M059J (cell line): ENCODE measurements around the gene SYCE3. TPM values are rescaled to one million over a fixed set of nuclear protein-coding genes. Genes with fewer than 3 reads are reported as not detected.
"Not testable (repeated sequence)": the region's sequence is repeated elsewhere in the genome, so short reads cannot be mapped to it uniquely, and the experiment has no call there.

Experiments
- DNase-seq: peaks from one replicate; pipeline ENCODE4 v3.0.0-alpha.2; 2012; ENCODE audit warnings: low read depth
- total RNA-seq: library from RNA; depleted of rRNA; stranded (reverse); fragments of >200 nt; shearing (Covaris generic); gene quantifications from 2 replicates; pipeline ENCODE4 v1.2.3, GENCODE V29; 2014

SYCE3 gene
- total RNA-seq, 1 experiment from 2014 or later = not detected

- no peak for DNase-seq
Observed at GRCh38 chr22:50548921-50549790, 13.6 kb downstream of the SYCE3 start.

GRCh38 chr22:50548040-50548920 lies 14.4 kb downstream of the SYCE3 start:
- DNase-seq = no peak

GRCh38 chr22:50547263-50547985 lies 15.3 kb downstream of the SYCE3 start:
- no peak for DNase-seq

DNA sequence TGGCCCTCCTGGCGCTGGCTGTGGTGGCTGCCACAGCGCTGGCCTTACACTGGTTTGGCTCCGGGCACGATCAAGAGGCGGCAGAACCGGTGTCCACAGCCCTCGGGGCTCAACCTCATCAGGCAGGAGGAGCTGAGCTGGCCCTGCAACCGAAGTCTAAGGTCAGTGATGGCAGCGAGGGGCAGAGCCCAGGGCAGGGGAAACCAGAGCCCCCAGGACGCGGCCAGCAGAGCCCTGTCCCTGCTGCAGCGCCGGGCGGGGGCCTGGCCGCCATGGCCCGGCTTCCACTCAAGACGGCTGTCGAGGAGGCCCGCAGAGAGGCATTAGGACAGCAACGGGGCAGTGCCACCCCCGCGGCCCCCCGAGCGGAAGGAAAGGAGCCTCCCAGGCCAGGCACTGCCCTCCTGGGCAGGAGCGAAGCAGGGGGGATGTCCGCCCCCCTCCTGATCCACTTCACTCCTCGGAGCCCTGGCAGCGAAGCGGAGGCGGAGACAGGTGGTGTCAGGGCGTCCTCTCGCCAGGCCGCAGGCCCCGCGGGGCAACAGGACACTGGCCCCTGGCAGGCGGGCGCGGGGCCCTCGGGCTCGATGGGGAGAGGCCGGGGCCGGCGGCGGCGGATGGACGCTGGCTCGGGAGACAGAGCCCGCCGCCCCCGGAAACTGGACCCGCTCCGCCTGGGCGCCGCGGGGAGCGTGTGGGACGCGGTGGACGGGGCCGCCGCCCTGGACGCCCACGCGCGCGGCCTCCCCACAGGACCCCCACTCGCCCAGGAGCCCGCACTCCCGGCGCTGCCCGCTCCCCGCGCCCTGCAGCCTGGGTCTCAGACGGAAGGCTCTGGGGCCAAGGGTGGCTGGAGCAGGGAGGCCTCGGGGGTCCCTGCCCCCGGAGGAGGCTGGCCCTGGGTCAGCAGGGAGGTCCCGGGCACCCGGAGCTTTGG lies 16.1 kb downstream of the SYCE3 start:
- DNase-seq = no peak

- no peak for DNase-seq
Observed at GRCh38 chr22:50545522-50546325, 17.0 kb downstream of the SYCE3 start, which contains the start of gene KLHDC7B. Gene KLHDC7B, plus strand, starts transcription at chr22:50545899. Its CDS starts 345 bp downstream, at chr22:50546244.

DNA sequence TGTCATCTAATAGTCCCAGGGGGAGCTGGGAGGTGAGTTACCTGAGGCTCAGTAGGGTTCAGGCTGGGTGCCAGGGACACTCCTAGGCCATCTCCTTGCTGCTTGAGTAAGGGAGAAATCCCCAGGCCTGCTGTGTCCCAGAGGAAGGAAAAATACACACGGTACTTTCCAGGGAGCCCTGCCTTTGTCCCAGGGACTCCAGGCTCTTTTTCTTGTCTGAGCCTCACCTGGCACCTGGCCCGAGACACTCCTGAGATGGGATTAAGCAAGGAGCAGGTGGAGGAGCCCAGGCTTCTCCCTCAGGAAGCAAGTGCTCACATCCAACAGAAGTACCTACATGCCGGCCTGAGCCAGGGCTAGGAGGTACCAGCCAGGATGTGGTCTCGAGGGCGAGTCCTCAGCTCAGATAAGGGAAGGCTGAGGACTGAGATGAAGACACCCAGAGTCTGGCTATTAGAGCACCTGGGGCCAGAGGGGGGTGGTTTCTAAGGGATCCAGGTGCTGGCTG lies 17.9 kb downstream of the SYCE3 start:
- no peak for DNase-seq

GRCh38 chr22:50544078-50544745 lies 18.5 kb downstream of the SYCE3 start:
- peak; percentile 73 for DNase-seq

DNA sequence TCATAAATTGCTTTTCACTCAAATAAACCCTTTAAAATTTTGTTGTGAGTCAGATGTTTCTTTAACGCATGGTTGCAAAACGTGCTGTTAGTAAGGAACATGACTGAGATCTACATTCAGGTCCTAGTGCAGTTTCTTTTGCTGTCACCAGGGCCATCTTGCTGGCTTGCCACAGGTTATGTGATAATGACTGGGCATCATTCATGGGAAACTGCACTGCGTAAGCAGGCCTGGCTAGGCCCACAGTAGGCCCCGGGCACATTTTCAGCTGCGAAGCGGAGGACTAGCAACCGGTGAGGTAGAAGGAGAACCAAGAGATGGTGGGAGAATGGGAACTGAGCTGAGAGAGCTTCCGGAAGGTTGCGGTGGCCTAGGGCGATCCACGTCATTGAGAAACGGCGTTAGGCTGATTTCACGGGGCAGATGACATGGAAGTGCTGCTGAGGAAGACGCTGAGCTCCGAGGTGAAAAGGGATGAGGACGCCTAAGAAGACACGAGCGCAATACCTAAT lies 20.2 kb downstream of the SYCE3 start:
- peak; percentile 53 for DNase-seq

DNA sequence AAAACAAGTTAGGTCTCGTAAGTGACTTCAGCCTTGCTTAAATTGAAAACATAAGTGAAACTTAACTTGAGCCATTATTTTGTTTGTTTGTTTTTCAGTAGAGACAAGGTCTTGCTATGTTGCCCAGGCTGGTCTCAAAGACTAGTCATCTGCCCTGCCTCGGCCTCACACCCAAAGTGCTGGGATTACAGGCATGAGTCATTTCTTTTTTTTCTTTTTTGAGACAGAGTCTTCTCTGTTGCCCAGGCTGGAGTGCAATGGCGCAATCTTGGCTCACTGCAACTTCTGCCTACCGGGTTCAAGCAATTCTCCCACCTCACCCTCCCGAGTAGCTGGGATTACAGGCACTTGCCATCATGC lies 21.1 kb downstream of the SYCE3 start:
- peak; percentile 93 for DNase-seq

DNA sequence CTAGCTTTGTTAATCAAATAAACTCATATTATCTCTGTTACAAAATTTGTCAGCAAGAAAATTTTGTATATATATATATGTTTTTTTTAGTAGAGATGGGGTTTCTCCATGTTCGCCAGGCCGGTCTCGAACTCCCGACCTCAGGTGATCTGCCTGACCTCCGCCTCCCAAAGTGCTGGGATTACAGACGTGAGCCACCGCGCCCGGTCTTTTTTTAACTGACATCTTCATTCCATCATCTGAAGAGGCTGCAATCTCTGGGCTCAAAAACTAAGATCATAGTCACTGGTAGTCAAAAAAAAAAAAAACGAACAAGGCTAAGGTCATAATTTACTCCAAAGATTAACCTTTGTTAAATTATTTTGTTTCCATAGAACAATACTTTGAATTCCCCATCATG lies 22.3 kb downstream of the SYCE3 start:
- no peak for DNase-seq

- DNase-seq = no peak
Observed at GRCh38 chr22:50537765-50538164, 25.0 kb downstream of the SYCE3 start.

DNA sequence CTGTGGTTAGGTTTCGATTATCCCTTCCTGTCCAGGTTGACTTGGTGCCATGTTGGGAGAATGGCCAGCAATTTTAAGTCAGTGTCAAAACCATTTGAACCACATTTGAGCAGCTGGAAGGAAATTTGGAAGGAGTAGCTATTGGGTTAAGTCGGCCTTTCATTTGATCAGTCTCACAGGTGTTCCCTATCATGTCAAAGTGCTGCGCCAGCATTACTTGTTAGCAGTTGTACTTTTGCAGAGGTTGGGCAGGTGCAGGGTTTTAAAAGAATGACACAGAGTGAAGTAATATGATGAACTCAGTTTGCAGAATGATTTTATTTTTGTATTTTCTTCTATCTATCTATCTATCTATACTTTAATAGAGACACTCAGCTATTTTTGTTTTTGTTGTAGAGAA lies 26.5 kb downstream of the SYCE3 start:
- DNase-seq = no peak

DNA sequence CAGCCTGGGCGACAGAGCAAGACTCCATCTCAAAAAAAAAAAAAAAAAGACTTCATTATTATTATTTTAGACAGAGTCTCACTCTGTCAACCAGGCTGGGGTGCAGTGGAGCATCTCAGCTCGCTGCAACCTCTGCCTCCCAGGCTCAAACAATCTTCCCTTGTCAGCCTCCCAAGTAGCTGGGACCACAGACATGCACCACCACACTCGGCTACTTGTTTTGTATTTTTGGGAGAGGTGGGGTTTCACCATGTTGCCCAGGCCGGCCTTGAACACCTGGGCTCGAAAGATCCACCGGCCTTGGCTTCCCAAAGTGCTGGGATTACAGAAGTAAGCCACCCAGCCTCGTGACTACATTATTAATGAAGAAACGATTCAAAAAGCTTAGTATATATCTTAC lies 27.6 kb downstream of the SYCE3 start:
- no peak for DNase-seq

GRCh38 chr22:50533856-50534711 lies 28.6 kb downstream of the SYCE3 start:
- DNase-seq = not testable (repeated sequence)

DNA sequence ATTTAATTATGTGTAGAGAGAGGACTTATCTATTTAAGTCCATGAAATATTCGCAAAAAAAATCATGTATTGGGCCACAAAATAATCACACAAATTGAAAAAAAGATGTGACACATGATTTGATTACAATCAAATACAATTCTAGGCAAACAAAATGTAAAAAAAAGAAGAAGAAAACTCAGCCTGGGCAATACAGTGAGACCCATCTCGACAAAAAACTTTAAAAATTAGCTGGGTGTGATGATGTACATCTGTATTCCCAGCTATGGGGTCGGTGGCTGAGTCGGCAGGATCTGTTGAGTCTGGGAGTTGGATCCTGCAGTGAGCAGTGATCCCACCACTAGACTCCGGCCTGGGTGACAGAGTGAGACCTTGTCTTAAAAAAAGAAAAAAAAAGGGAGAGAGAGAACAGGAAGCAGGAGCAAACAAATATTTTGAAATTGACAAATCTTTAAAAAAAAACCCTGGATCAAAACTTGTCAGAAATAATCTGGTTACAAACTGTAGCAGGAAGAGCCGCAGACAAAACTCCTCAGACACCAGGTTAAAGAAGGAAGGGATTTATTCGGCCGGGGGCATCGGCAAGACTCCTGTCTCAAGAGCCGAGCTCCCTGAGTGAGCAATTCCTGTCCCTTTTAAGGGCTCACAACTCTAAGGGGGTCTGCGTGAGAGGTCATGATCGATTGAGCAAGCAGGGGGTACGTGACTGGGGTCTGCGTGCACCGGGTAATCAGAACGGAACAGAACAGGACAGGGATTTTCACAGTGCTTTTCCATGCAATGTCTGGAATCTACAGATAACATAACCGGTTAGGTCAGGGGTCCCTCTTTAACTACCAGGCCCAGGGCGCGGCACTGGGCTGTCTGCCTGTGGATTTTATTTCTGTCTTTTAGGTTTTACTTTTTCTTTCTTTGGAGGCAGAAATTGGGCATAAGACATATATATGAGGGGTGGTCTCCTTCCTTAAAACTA lies 29.6 kb downstream of the SYCE3 start:
- no peak for DNase-seq

GRCh38 chr22:50531962-50532674 lies 30.6 kb downstream of the SYCE3 start:
- DNase-seq = peak; percentile 81
